NCI-H146 (cell line): Measurements from ENCODE around the gene PYGO2.

ENCODE experiments used
- DNase-seq: peaks from one replicate; lab custom pipeline; 2025; lab: John Stamatoyannopoulos, UW

Gene PYGO2

DNA sequence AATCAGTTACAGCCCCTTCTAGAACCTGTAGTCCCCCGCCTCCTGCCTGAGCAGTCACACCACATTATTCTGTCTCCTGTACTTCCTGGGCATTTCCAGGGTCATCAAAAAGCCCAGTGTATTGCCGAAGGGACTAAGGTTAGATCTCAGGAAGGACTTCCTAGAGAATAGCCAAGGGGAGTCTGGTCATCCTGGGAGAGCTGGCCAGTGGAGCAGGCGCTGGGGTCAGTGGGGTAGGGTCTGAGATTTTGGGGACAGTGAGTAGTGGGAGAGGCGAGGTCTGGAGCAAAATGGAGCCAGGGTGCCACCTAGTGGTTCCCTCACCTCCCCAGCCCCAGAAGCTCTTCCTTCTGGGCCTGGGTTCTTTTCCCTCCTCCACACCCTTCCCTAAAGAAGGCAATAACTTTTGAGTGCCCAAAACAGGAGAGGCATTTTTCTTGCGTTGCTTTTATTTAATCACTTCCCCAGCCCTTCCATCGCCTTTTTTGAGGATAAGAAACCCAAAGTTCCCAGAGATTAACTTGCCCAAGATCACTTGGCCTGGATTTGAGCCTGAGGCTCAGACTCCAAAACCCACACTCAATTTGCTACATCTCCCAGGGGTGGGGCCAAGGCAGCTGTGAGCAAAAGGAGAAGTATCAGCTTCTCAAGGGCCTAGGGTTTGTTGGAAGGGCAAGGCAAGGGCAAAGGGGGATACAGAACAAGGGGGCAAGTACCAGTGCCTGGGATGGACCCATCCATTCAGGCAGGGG is 17.8 kb downstream of the PYGO2 start:
- peak; percentile 42 for DNase-seq

- DNase-seq = no peak
These were observed 20.1 kb downstream of the PYGO2 start for GRCh38 chr1:154941333-154942013.

- DNase-seq = no peak
These were observed 20.9 kb downstream of the PYGO2 start for GRCh38 chr1:154940651-154941194.

GRCh38 chr1:154940213-154940560 is 21.4 kb downstream of the PYGO2 start:
- no peak for DNase-seq

DNA sequence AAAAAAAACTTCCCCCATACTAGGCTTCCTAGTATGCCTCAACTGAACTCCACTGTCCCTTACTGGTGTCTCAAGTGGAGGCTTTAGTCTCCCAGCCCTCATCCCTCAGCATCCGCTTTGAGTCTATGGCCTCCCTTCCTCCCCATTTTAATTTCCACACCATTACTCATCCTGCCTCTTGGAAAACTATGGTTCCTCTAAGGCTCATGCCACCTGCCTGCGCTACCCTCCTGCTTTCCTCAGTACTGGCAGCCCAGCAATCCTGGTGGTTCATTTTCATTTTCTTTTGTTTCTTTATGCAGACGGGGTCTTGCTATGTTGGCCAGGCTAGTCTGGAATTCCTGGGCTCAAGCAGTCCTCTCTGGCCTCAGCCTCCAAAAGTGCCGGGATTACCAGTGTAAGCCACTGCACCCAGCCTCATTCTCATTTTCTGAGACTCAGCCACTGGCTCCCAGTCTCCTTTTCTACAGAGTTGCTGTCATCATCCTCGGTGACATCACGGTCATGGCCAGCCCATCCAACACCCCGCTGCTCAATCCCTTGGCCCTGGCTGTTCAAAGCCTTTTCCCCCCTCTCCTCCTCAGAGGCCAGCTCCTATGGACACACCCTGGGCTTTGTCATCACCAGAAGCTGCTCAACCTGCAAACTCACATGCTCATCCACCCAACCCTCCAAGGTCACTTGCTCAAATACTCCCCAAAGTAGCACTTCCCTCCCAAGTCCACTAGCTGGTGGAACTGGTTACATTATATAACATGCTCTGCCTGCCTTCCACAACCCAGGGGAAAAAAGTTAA is 22.8 kb downstream of the PYGO2 start:
- DNase-seq = no peak

- no peak for DNase-seq
These were observed 23.6 kb downstream of the PYGO2 start for GRCh38 chr1:154937988-154938386.

DNA sequence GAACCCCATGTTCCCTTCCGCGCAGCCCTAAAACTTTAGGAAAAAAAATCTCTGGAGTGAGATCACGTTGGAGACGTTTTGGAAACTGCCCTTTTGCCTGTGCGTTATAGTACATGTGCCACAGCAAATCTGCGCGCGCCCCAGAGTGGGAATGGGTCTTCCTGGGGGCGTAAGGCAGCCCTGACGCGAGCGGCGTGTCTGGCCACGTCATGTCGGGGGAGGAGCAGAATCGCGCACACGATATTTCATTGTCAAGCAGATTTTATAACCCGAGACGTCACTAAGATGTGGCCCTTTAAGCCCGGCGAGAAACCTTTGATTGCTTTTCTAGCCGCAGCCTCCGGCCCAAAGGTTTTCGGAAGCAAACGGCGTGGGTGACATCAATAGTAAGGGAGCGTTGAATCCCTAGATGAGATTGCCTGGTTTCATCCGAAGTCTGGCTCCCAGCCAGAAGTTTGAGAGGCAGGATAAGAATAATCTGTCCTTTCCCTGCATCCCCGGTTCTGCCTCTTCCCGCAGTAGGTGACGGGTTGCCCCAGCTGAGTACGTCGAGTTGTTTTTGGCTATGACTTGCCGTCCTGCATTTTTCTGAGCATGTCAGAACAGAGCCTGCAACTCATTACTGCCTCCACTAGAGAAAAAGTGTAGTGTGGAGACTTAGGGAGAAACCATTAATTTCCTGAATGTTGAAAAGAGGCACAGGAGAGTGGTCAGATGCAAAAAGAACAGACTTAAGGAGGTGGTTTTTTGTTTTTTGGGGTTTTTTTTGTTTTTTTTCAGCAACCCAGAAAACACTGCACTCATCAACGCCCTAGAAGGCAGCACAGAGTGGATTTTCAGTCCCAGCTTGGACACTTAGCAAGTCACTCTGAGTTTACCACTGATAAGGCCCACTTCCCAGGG is 24.2 kb downstream of the PYGO2 start:
- DNase-seq = peak; percentile 87

GRCh38 chr1:154936555-154937084 is 25.0 kb downstream of the PYGO2 start, which contains the start of gene PMVK:
PMVK (minus strand) TSS chr1:154936719; CDS start chr1:154936685, 34 bp downstream.
- DNase-seq = peak; percentile 94

DNA sequence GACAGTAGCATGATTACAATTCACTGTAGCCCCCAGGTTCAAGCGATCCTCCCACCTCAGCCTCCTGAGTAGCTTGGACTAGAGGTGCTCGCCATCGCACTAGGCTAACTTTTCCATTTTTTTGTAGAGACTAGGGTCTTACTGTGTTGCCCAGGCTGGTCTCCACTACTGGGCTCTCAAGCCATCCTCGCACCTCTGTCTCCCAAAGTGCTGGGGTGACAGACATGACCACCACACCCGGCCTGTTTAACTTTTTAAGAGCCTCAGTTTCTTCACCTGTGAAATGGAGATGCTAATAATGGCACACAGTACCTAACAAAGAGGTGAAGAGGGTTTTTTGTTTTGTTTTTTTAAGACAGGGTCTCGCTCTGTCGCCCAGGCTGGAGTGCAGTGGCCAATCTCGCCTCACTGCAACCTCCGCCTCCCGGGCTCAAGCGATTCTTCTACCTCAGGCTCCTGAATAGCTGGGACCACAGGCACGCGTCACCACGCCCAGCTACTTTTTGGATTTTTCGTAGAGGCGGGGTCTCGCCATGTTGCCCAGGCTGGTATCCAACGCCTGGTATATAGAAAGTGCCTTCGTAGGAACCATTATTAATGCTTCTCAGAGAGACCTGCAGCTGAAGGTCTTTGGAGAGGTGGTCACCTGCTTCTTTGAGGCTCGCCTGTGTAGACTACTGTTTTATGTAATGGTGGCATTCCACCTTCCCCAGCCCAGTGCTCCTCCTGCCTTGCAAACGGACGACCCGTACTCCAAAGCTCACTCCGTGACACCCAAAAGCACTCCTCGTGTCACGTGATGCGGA is 25.6 kb downstream of the PYGO2 start:
- no peak for DNase-seq

- DNase-seq = no peak
These were observed 27.1 kb downstream of the PYGO2 start for GRCh38 chr1:154934358-154934948.

GRCh38 chr1:154931940-154932487 is 29.6 kb downstream of the PYGO2 start:
- DNase-seq = no peak

DNA sequence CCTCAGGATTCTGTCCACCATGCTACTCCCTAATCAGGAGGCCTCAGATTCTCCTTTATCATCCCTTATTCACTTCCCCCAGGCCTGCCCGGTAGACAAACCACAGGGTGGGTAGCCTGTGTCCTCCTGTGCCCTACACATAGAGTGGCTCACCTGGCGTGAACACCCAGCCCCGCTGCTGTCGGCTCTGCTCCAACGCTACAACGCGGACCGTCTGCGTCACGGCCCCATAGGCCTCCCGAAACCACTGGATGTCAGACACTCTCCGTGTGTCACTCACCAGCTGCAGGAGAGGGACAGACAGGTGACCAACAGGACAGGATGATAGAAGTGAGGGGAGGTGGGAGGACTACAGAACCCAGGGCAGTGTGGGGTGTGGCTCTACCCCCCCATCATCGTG is 35.4 kb downstream of the PYGO2 start:
- DNase-seq = no peak

GRCh38 chr1:154925335-154926170 is 36.0 kb downstream of the PYGO2 start:
- DNase-seq = no peak

GRCh38 chr1:154923695-154924094 is 37.9 kb downstream of the PYGO2 start:
- no peak for DNase-seq

- peak; percentile 41 for DNase-seq
These were observed 48.3 kb downstream of the PYGO2 start for GRCh38 chr1:154913273-154913672.

- DNase-seq = no peak
These were observed 48.8 kb downstream of the PYGO2 start for GRCh38 chr1:154912755-154913154.

DNA sequence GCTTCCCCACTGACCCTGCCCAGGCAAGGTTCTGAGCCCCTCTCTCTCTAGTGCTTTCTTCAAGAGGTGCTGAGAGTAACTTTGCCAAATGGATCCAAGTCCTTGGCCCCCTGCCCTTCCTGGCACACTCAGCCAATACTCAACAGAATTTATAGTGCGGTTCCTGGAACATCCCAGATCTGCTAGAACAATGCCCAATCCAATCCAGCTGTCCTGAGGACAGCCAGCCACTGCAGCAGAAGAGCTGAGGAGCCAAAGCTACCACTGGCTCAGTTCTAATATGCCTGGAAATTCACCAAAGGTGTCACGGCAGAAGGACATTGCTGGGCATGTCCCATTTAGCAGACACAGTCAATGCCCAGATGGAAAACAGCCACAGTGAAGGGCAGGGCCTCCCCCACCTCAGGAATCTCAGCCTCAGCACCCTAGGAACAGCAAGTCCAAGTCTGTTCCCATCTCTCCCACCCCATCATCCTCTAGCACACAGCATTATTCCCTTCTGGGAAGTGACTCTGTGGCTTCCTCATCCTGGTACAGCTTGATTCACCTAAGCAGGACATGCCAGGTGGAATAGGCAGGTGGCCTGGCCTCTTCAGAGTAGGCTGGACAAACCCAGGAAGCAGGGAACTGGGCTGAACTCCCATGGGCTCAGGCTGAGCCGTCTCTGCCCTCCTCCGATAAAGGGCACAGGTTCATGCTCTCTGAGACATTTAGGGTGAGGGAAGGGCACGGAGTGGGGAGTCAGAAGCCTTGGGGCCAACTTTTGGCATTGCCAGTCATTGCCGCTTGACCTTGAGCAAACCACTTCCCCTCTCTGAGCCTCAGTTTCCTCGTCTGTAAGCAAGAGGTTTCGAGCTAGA is 49.7 kb downstream of the PYGO2 start:
- no peak for DNase-seq

GRCh38 chr1:154910851-154911250 is 50.7 kb downstream of the PYGO2 start:
- DNase-seq = no peak
